HG03520 (cell line): ENCODE data around the gene SLFNL1.

Experiments
- ATAC-seq: cut with Tn5 transposase; IDR thresholded peaks from one replicate; pipeline ENCODE4 v1.9.1; 2021; ENCODE audit warnings: mild to moderate bottlenecking, moderate library complexity; ENCODE audit not compliant: unreplicated experiment

The SLFNL1 gene

DNA sequence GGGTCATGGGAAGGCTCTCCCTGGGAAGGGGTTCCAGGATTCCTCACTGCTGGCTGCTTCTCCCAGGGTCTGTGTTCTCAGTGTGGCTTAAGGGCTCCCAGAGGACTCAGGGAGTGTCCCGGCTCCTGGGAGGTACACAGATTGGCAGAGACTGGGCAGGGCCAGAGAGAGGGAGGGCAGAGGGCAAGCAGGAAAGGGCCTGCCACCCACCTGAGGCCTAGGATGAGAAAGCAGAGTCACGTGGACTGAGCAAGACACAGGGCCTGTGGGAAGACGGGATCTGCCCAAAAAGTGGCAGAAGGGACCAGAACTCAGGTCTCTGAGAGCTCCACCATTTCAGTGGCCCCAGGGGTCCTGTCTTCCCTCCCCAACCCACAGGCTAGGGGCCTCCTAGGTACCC, 871 bp downstream of the SLFNL1 start:
- ATAC-seq: no peak

DNA sequence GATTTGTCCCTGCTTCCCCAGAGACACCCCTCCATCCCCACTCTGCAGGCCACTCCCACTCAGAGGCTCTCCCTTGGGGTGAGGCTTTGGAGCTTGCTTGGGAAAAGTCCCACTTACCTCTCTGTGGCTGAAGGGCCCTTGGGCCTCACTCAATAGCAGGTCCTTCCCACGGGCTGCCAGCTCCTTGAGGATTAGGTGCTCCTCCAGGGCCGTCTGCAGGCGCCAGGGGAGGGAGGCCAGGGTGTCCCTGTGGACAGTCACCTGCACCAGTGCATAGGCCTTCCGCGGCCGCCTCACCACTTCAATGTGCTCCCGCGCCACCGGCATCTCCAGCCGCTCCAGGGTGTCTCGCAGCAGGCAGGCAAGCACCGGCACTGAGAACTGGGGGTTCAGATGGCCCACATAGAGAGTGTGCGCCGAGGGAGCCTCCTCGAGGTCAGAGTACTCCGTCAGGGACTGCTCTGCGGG, 1.4 kb downstream of the SLFNL1 start:
- no peak for ATAC-seq

DNA sequence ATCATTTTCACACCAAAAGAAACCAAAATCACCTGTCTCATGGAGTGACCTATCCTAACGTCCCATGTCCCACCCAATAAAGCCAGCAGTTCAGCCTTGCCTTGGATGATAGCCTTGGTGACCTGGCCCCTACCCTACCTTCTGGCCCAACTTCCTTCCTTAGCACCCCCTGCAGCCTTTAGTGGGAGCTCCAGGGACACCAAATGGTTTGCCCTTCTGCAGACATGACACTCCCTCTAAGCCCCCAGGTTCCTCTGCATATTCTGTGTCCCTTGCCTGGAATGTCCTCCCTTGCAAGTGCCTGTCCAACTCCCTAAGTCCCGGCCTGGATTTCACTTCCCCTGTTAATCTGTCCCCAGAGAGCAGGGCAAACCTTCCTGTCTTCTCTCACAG, 2.2 kb downstream of the SLFNL1 start:
- ATAC-seq: no peak

DNA sequence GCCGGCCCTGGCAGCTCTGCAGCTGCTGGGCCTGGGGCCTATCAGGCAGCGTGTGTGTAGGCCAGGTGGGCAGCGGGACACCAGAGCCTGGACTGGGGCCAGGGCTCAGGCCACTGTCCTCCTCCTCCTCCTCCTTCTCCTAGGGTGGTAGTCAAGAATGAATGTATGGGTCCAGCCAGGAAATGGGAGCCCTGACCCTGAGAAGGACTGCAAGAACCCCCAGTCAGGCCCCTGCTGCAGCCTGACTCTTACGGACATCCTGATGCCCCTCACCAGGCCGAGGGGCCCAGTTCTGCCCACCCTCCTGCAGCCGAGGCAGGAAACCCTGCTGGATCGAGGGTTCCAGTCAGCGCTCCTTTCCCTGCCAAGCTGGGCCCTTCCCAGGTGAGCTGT, 3.5 kb downstream of the SLFNL1 start:
- no peak for ATAC-seq

DNA sequence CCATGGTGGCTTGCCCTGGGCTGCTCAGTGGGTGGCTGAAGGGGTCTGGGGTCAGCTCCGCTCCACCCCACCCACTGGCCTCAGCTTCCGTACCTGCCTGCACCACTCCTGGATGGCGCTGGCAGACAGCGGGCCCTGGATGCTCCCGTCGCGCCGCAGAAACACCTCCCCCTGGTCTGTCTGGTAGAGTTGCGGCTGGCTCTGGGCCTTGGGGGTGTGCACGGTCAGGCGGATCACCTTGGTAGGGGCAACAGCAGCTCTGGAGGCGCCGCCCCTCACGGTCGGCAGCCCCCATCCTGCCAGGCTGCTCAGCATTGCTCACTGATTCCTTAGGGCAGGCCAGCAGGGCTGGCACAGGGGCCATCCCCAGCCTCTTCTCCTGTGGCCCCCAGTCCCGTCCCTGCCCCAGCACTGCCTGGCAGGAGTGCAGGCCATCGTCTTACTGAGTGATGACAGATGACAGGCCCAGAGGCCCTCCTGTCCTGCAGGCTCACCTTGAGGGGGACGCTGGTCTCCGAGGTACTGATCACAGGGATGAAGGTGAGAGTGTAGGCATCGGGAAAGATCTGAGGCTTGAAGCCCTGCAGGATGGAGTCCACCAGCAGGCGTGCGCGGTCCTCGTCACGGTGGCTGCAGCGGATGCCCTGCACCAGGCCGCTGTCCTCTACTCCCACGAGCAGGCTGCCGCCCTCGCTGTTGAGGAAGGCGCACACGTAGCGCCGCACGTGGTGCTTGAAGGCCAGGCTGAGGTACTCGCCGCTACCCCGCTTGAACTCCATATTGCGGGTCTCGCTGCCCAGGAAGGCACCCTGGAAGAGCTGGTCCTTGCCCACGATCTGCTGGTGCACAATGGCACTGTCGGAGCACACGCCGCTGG, 4.1 kb downstream of the SLFNL1 start:
- no peak for ATAC-seq

DNA sequence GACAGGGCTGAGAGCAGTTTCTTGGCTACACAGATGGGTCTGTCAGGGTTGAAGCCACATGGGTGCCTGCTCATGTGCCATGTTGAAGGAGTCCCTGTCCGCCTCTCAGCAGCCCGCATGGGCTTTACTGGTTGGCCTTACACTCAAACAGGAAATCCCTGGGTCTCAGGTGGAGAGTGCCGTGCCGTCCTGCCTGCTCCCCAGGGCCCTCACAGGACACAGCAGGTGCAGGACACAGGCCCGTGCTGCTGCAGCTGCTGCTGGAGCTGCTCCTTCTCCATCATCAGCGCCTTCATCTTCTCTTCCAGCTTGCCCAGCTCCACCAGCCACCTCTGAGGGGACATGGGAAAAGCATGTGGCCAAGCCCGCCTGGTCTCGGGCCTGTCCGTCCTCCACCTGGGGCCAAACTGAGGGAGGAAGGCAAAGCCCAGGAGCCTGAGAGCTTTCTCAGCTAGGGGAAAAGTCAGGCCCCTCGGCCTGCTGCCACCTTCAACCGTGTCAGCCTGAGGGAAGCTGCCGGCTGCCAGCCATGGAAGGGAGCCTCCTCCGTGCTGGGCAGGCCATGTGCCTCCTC, 5.5 kb downstream of the SLFNL1 start:
- no peak for ATAC-seq

DNA sequence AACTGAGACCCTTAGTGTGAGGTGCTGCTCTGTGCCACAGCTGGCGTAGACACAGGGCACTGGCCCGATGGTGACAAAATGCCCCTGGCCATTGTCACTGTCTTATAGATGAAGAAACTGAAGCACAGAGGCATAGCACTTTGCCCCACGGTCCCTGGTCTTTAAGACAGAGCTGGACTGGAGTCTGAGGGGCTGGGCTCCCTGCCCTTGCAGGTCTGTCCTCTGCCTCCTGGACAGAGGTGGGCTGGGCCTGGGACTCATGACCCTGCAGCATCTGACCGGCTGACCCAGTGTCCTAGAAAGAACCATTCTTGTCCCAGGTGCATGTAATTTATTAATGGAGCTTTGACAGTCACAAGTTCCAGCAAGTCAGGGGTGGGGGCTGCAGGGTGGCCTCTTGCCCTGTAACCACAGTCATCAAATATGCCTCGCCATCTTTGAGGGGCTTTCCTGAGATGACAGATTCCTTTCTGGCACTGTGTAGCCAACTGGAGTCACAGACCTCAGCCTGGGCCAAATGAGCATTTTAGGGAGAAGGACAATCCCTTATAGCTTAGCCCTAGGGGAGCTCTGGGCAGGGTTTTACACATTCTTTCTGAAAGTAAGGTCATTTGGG, 6.1 kb downstream of the SLFNL1 start:
- no peak for ATAC-seq

DNA sequence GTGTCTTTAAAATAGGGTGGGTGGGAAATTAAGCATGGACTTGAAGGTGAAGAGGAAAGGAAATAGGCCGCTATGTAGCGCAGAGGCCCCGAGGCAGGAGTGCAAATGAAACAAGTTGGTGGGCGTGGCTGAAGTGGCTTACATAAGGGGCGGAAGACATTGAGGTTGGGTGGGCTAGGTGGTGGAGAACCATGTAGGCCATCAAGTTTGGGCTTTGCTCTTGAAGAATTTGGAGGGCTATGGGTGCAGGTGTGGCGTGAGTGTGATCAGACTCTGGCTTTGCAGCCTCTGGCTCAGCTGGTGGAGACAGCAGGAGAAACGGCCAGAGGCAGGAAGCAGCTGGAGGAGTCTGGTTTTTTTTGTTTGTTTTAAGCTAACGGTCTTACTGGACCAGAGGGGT, 6.7 kb downstream of the SLFNL1 start:
- no peak for ATAC-seq

DNA sequence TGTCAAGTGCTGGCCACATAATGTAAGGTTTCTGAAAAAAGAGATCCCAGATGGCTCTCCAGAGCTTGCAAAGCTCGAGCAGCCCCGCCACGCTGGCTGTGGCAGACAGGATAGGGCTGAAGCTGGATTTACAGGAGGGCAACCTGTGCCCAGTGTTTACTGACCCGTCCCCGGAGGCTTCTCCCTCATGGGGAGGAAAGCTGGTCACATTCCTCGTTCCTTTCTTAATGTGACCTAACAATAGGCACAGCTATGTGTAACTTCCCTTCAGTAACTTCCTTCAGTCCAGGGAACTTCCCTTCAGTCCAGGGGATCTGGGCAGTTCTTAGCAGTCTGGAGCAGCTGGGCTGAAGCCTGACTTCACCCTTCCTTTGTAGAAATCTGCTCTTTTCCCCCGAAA, 7.7 kb downstream of the SLFNL1 start:
- no peak for ATAC-seq

DNA sequence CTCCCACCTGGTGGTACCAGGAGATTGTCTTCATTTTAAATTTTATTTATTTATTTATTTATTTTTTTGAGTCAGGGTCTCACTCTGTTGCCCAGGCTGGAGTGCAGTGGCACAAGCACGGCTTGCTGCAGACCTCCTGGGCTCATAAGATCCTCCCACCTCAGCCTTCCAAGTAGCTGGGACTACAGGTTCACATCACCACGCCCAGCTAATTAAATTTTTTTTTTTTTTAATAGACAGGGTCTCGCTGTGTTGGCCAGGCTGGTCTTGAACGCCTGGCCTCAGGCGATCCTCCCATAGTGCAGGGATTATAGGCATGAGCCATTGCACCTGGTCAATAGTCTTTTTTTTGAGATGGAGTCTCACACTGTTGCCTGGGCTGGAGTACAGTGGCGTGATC, 8.5 kb downstream of the SLFNL1 start:
- no peak for ATAC-seq

DNA sequence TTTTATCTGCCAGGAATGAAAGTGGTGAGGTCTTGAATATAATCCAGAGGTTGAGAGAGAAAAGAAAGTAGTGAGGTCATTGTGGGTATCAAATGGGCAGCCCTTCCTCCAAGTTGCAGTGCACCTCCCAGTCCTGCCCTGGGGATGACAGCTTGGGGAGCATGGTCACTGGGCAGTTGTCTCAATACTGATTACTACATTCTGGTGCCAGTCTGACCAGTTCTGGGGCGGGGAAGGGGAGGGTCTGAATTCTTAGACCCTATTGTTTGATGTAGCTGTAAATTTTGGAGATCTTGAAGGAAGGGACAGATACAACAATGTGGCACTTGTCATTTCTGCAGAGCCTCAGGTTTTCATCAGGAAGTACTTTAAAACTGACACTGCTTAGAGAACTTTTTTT, 11.2 kb downstream of the SLFNL1 start:
- no peak for ATAC-seq

DNA sequence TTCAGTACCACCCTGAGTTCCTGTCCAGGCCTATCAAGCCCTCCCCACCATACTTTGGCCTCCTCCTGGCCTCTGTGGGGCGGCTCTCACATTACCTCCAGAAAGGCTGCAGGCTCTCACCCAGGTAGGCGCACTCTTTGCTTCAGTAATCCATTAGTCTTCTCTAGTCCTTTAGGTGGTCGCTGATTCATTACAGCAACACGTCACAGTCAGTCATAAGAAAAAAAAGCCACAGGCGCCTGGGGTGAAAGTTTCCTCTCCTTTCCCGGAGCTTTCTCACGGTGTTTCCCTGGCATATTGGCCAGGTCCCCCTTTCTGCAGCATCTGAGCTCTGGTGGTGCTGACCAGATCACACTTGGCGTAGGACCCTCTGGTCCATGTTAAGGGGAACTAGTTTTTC, 12.1 kb downstream of the SLFNL1 start:
- no peak for ATAC-seq

DNA sequence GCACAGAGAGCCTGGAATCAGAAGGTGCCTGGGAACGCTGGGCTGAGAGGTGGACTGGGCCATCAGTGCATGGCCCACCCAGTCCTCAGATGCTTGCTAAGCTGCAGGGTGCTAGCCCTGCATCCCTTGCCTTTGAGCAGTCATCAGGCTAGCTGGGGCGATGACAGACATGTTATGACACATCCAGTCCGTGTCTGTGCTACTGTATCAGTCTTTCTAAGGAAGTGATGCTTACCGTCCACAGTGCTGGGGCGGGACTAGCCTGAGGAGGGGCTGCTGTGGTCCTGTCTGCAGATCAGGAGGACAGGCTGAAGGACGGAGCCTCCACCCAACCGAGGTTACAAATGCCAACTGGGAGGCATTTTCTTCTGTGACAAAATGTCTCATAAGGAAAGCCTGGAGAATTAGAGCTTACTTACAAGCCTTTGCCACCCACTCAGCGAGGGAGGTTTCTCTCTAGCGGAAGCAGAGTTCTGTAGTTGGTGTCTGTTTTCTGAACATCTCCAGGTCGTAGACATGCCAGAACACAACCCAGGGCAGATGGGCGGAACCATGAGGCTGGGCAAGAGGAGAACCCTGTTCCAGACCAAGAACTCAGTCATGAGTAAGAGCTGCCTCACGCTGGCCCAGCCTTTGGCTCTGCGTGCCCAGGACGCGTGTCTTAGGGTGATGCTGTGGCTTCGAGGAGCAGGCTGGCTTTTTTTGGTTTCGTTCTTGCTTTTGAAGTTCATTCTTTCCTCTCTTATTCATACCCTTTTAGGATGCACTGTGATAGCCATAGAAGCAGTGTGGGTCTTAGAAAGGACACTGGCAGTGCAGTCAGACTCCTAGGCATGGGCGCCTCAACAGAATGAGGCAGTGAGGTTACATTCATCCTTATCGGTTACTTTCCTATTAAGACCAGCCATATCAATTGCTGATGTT, 14.3 kb downstream of the SLFNL1 start:
- no peak for ATAC-seq

DNA sequence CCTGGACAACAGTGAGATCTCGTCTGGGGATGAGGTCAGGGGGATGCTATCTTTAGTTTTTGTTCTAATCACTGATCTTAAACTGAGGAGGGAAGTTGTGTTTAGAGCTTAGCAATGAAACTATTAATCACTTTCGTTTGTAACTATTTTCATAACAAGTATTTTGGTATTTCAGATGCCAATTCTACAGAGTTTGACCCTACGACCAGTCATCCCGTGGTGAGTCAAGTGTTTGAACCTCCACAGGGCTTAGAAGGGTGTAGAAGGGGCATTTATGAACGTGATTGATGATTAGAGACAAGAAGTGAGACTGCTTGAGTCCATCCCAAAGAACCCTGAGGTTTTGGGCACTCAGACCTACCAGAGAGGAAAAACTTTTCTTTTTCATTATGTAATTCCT, 15.6 kb downstream of the SLFNL1 start:
- no peak for ATAC-seq

DNA sequence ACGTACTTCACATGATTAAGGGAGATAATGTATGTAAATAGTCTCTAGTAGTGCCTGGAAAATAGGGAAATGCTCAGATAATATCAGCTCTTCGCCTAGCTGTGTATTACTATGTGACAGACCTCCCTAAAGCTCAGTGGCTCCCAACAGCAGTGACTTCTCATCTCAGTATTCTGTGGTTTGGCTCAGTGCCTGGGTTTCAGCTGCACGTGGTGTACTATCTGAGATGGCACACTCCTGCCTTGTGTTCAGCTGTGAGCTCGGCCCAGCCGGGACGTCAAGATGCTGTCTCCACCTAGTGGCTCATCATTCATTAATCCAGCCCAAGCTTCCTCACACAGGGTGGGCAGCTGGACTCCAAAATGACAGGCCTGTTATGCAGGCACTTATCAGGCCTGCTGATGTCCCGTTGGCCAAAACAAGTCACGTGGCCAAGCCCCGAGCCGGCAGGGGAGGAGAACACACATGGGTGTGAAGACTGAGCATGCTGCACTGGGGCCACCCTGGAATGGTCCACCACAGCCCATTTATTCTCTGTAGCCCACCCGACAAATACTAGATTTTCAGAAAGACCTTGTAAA, 17.8 kb downstream of the SLFNL1 start:
- peak; percentile 95 for ATAC-seq

DNA sequence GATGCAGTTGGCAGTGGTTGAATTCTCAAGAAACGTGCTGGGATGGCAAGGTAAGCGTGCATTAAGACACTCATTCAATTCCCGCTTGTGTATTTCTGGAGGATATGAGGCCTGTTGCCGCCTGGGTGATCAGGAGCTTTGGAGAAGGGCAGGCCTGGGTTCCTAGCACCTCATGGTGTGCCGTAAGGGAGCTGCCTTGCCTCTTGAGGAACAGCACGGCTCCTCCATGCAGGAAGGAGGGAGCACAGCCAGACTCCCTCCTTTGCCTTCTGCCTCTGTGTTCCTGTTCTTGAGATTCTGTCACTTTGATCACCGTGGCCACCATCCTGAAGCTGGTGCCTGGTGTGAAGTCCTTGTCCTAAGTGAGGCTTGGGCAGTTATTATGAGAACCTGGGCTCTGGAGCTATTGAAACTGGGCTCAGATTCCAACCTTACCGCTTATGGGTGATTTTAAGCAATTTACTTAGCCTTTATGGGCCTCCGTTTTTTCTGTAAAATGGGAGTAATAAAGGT, 18.3 kb downstream of the SLFNL1 start:
- ATAC-seq: no peak

DNA sequence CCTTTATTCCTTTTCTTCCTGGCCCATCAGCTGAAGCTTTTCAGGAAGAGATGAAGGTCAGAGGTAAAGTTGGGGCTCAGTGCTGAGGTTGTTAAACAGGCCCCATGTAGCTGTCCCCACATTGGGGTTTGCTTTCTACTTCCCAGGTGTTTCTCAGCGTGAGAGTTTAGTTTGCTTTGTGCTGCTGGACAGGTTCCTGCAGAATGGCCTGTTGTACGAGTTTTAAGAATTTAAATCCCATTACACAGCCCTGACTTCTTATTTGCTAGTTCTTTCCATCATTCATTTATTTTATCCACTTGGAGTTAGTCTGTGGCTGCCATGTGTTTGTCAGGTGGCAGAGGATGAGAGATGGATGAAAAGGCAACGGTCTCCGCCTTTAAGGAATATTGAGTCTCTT, 22.9 kb downstream of the SLFNL1 start:
- ATAC-seq: no peak

DNA sequence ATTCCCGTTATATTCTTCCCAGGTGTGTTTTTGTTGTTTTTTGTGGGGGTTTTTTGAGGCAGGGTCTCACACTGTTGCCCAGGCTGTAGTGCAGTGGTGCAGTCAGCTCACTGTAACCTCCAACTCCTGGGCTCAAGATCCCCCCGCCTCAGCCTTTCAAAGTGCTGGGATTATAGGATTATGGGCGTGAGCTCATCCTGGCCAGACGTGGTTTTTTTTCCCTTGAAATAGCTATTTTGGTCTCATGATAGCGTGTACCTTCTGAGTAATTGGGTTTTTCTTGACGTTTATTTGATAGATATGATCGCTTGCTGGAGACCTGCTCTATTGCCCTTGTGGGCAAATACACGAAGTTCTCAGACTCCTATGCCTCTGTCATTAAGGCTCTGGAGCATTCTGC, 24.4 kb downstream of the SLFNL1 start:
- ATAC-seq: no peak

DNA sequence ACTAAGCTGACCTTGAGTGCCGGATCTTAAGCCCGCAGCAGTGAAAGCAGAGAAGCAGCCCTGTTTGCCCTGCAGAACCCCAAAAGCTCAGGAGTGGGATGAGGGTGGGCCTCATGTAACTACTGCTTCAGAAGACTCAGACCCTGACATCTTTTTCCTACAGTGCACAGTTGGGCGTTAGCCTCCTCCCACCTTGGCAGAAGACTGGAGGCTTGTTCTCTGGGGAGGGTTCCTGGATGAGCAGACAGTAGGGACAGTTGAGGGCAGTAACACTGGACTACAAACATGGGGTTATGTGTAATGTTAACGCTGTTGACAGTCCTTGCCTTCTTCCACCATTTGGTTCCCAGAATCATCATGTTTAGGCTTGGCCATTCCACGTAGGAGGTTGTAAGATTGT, 32.5 kb downstream of the SLFNL1 start:
- ATAC-seq: no peak

DNA sequence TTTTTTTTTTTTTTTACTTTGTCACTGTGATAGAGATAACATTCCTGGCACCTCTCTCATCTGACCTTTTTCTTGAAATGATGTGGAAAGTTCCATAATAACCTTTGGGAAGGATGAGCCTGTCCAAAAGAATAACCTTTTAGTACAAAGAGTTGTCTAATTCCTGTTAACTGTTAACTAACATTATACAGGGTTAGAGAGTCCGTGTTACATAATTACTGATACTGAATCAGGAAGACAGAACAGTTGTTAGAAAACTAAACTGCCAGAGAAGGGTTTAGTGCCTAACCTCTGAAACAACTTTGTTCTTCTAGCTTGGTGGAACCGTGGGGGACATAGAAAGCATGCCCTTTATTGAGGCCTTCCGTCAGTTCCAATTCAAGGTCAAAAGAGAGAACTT, 33.2 kb downstream of the SLFNL1 start:
- ATAC-seq: no peak
